Endothelial cell (in vitro differentiated cells): ENCODE data around the gene PPARA. TPM values are rescaled to one million over a fixed set of nuclear protein-coding genes. Genes with fewer than 3 reads are reported as not detected.
"Not testable (repeated sequence)": the region's sequence is repeated elsewhere in the genome, so short reads cannot be mapped to it uniquely, and the experiment has no call there.

Experiments used
- DNase-seq: peaks from one replicate; pipeline ENCODE4 v3.0.0; 2021; ENCODE audit warnings: low spot score
- H3K27ac Mint-ChIP-seq: one replicate; pipeline ENCODE4 v1.8.0; 2021; ENCODE audit warnings: mixed read lengths, inconsistent platforms; ENCODE audit not compliant: unreplicated experiment
- H3K27me3 Mint-ChIP-seq: one replicate; pipeline ENCODE4 v1.8.0; 2021; ENCODE audit warnings: mild to moderate bottlenecking, moderate library complexity, mixed read lengths, inconsistent platforms; ENCODE audit not compliant: unreplicated experiment
- H3K36me3 Mint-ChIP-seq: one replicate; pipeline ENCODE4 v1.8.0; 2021; ENCODE audit warnings: mild to moderate bottlenecking, low read depth, mixed read lengths, inconsistent platforms; ENCODE audit not compliant: unreplicated experiment
- H3K4me1 Mint-ChIP-seq: one replicate; pipeline ENCODE4 v1.8.0; 2021; ENCODE audit warnings: mild to moderate bottlenecking, mixed read lengths, inconsistent platforms; ENCODE audit not compliant: unreplicated experiment
- H3K4me3 Mint-ChIP-seq: one replicate; pipeline ENCODE4 v1.8.0; 2021; ENCODE audit warnings: mild to moderate bottlenecking, mixed read lengths, inconsistent platforms; ENCODE audit not compliant: unreplicated experiment
- H3K9me3 Mint-ChIP-seq: one replicate; pipeline ENCODE4 v1.8.0; 2021; ENCODE audit warnings: mixed read lengths, inconsistent platforms; ENCODE audit not compliant: unreplicated experiment
- total RNA-seq: library from RNA; stranded (reverse); fragmentation: NEBNext Ultra II Directional; extraction: Animal tissue kit (Norgen Biotek cat#: 25700); gene quantifications from one replicate; pipeline ENCODE4 v1.2.1, GENCODE V29; 2021; ENCODE audit not compliant: unreplicated experiment
- TF ChIP-seq, protein P1 (sequence below): fragments of 200-600 bp; sonication (generic); IDR thresholded peaks from one replicate; pipeline ENCODE4 v1.5.0; 2021; ENCODE audit warnings: antibody characterized with exemption; ENCODE audit not compliant: unreplicated experiment

PPARA gene
- total RNA-seq, 1 donor from 2014 or later: 12.6 TPM

GRCh38 chr22:46126853-46127385, 23.4 kb upstream of the PPARA start:
- Mint-ChIP-seq H3K4me3 (no peak overlapping the region), H3K36me3 (no peaks in the 10 kb centered on the region), H3K27ac (no peak overlapping the region), H3K27me3 (peaks cover 9% of the 10 kb centered on the region), H3K4me1 (peaks cover 3% of the 10 kb centered on the region), H3K9me3 (no peaks in the 10 kb centered on the region)
- DNase-seq: no peak
- TF ChIP-seq, protein P1, sequence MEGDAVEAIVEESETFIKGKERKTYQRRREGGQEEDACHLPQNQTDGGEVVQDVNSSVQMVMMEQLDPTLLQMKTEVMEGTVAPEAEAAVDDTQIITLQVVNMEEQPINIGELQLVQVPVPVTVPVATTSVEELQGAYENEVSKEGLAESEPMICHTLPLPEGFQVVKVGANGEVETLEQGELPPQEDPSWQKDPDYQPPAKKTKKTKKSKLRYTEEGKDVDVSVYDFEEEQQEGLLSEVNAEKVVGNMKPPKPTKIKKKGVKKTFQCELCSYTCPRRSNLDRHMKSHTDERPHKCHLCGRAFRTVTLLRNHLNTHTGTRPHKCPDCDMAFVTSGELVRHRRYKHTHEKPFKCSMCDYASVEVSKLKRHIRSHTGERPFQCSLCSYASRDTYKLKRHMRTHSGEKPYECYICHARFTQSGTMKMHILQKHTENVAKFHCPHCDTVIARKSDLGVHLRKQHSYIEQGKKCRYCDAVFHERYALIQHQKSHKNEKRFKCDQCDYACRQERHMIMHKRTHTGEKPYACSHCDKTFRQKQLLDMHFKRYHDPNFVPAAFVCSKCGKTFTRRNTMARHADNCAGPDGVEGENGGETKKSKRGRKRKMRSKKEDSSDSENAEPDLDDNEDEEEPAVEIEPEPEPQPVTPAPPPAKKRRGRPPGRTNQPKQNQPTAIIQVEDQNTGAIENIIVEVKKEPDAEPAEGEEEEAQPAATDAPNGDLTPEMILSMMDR: no peak

GRCh38 chr22:46127556-46127955, 22.8 kb upstream of the PPARA start:
- TF ChIP-seq, protein P1: no peak
- Mint-ChIP-seq H3K27ac (no peak overlapping the region), H3K9me3 (no peaks in the 10 kb centered on the region), H3K4me3 (no peak overlapping the region), H3K4me1 (peaks cover 3% of the 10 kb centered on the region), H3K27me3 (peaks cover 9% of the 10 kb centered on the region), H3K36me3 (no peaks in the 10 kb centered on the region)
- no peak for DNase-seq

- TF ChIP-seq, protein P1: no peak
- H3K36me3 Mint-ChIP-seq: no peaks in the 10 kb centered on the region
- peaks cover 9% of the 10 kb centered on the region for H3K27me3 Mint-ChIP-seq
- peaks cover 3% of the 10 kb centered on the region for H3K4me1 Mint-ChIP-seq
- H3K4me3 Mint-ChIP-seq: no peak overlapping the region
- no peak overlapping the region for H3K27ac Mint-ChIP-seq
- H3K9me3 Mint-ChIP-seq: no peaks in the 10 kb centered on the region
- DNase-seq: no peak
These were observed 21.7 kb upstream of the PPARA start for GRCh38 chr22:46128606-46129005.

GRCh38 chr22:46129390-46130041, 20.8 kb upstream of the PPARA start:
- Mint-ChIP-seq H3K4me3 (no peak overlapping the region), H3K9me3 (no peaks in the 10 kb centered on the region), H3K36me3 (no peaks in the 10 kb centered on the region), H3K4me1 (peaks cover 3% of the 10 kb centered on the region), H3K27ac (no peak overlapping the region), H3K27me3 (peaks cover 9% of the 10 kb centered on the region)
- no peak for DNase-seq
- TF ChIP-seq, protein P1: no peak

DNA sequence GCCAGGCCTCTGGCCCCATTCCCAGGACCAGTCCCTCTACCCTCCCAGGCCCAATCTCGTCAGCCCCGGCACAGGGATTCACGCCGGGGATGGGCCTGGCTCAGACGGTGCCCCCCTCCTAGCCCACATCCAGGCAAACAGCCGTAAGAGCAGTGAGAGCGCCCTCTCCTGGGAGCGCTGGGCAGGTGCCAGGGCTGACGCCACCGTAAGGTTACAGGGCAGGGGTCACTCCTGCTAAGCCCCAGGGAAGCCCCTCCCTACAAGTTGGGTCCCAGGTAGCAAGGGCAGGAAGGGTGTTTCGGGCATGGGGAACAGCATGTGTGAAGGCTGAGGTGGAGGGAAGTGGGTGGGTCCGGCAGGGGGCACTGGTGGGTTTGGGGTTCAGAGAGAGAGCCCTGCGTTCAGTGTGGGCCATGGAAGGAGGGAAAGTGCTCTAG, 19.2 kb upstream of the PPARA start:
- peak; percentile 43 for DNase-seq
- Mint-ChIP-seq H3K36me3 (no peaks in the 10 kb centered on the region), H3K4me3 (no peak overlapping the region), H3K9me3 (no peaks in the 10 kb centered on the region), H3K27ac (no peak overlapping the region), H3K4me1 (no peaks in the 10 kb centered on the region), H3K27me3 (peaks cover 13% of the 10 kb centered on the region)
- TF ChIP-seq, protein P1: peak; percentile 69

- not testable (repeated sequence) for DNase-seq, H3K27me3 Mint-ChIP-seq, H3K4me3 Mint-ChIP-seq, H3K27ac Mint-ChIP-seq, H3K9me3 Mint-ChIP-seq, H3K36me3 Mint-ChIP-seq, H3K4me1 Mint-ChIP-seq
These were observed 18.0 kb upstream of the PPARA start for GRCh38 chr22:46132193-46132829.
